CD14-positive monocyte (primary cell): ENCODE measurements around the gene PPP1R13B. TPM values are rescaled to one million over a fixed set of nuclear protein-coding genes. Genes with fewer than 3 reads are reported as not detected.
"Not testable (repeated sequence)": the region's sequence is repeated elsewhere in the genome, so short reads cannot be mapped to it uniquely, and the experiment has no call there.

Experiments
- DNase-seq, 3 donors: peaks; one replicate each; pipeline ENCODE4 v3.0.0-alpha.2; 2011 to 2022
- H2AFZ ChIP-seq: 2 replicates; pipeline ENCODE4 v1.6.0; 2012; ENCODE audit warnings: mild to moderate bottlenecking, low read depth, low read length, inconsistent platforms; ENCODE audit not compliant: insufficient read depth, poor library complexity, severe bottlenecking
- H3K27ac ChIP-seq, 2 donors: 1 replicate in 1 of 2; 2 replicates in 1 of 2; pipeline ENCODE4 v1.5.1; 2012 to 2013; ENCODE audit warnings: low read length in 2 of 2, control low read depth in 1 of 2, inconsistent platforms in 1 of 2, low read depth in 1 of 2, mild to moderate bottlenecking in 1 of 2
- H3K27me3 ChIP-seq, 2 donors: one replicate each; pipeline versions ENCODE4 v1.6.0 to v1.6.1; 2011 to 2013; ENCODE audit warnings: low read length in 2 of 2; ENCODE audit not compliant: control insufficient read depth in 2 of 2, insufficient read depth in 2 of 2
- H3K36me3 ChIP-seq, 2 donors: replicated peaks in 1 of 2; 1 replicate in 1 of 2; 2 replicates in 1 of 2; pipeline versions ENCODE4 v1.5.1 to v1.6.1; 2012 to 2013; ENCODE audit warnings: low read length in 2 of 2, control low read depth in 1 of 2, inconsistent platforms in 1 of 2, mild to moderate bottlenecking in 1 of 2; ENCODE audit not compliant: insufficient read depth in 2 of 2, control insufficient read depth in 1 of 2
- H3K4me1 ChIP-seq, 2 donors: 1 replicate in 1 of 2; 2 replicates in 1 of 2; pipeline versions ENCODE4 v1.5.1 to v1.6.1; 2012 to 2013; ENCODE audit warnings: low read length in 2 of 2, control low read depth in 1 of 2, inconsistent platforms in 1 of 2, mild to moderate bottlenecking in 1 of 2, moderate library complexity in 1 of 2; ENCODE audit not compliant: insufficient read depth in 2 of 2, control insufficient read depth in 1 of 2
- H3K4me2 ChIP-seq: replicated peaks from 2 replicates; pipeline ENCODE3; 2012; ENCODE audit warnings: low read length, moderate library complexity, mild to moderate bottlenecking; ENCODE audit not compliant: poor library complexity, severe bottlenecking; ENCODE audit errors: extremely low read depth
- H3K4me3 ChIP-seq, 3 experiments: fragments of 200-600 bp in 1 of 3; sonication (generic) in 1 of 3; replicated peaks in 1 of 3; 1 replicate in 2 of 3; 2 replicates in 1 of 3; pipeline ENCODE4 v1.5.1; 2011 to 2013; ENCODE audit warnings: low read length in 3 of 3, mild to moderate bottlenecking in 3 of 3, control low read depth in 2 of 3, low read depth in 2 of 3, inconsistent platforms in 1 of 3, moderate library complexity in 1 of 3
- H3K79me2 ChIP-seq: 2 replicates; pipeline ENCODE4 v1.6.0; 2012; ENCODE audit warnings: mild to moderate bottlenecking, control low read depth, inconsistent platforms, low read length, moderate library complexity; ENCODE audit not compliant: insufficient read depth
- H3K9ac ChIP-seq: 2 replicates; pipeline ENCODE4 v1.6.0; 2017; ENCODE audit warnings: low read length, mild to moderate bottlenecking; ENCODE audit not compliant: insufficient read depth, poor library complexity, severe bottlenecking
- H3K9me3 ChIP-seq, 2 donors: replicated peaks in 1 of 2; 1 replicate in 1 of 2; 2 replicates in 1 of 2; pipeline versions ENCODE4 v1.5.1 to v1.6.1; 2012 to 2013; ENCODE audit warnings: low read length in 2 of 2, control low read depth in 1 of 2; ENCODE audit not compliant: control insufficient read depth in 1 of 2, insufficient read depth in 1 of 2
- H4K20me1 ChIP-seq: 2 replicates; pipeline ENCODE4 v1.6.0; 2012; ENCODE audit warnings: mild to moderate bottlenecking, low read length, control low read depth, moderate library complexity; ENCODE audit not compliant: insufficient read depth
- H3K27ac Mint-ChIP-seq, 7 donors: one replicate each; pipeline ENCODE4 v1.8.0; 2020; ENCODE audit warnings: mild to moderate bottlenecking in 7 of 7, mixed read lengths in 7 of 7, moderate library complexity in 6 of 7, inconsistent platforms in 2 of 7
- H3K27me3 Mint-ChIP-seq, 3 donors: one replicate each; pipeline ENCODE4 v1.8.0; 2021 to 2022; ENCODE audit warnings: low read depth in 3 of 3, mild to moderate bottlenecking in 3 of 3, mixed read lengths in 3 of 3, moderate library complexity in 3 of 3, inconsistent platforms in 1 of 3
- H3K36me3 Mint-ChIP-seq, 2 donors: one replicate each; pipeline ENCODE4 v1.8.0; 2020; ENCODE audit warnings: mixed read lengths in 2 of 2, inconsistent platforms in 1 of 2, mild to moderate bottlenecking in 1 of 2
- H3K4me1 Mint-ChIP-seq: one replicate; pipeline ENCODE4 v1.8.0; 2020; ENCODE audit warnings: mild to moderate bottlenecking, mixed read lengths
- H3K4me3 Mint-ChIP-seq, 2 donors: one replicate each; pipeline ENCODE4 v1.8.0; 2020; ENCODE audit warnings: mild to moderate bottlenecking in 2 of 2, mixed read lengths in 2 of 2, moderate library complexity in 1 of 2
- H3K9me3 Mint-ChIP-seq, 7 donors: one replicate each; pipeline ENCODE4 v1.8.0; 2020 to 2022; ENCODE audit warnings: mixed read lengths in 7 of 7, mild to moderate bottlenecking in 6 of 7, moderate library complexity in 6 of 7, inconsistent platforms in 2 of 7
- WGBS: methylation state at CpG from one replicate; pipeline ENCODE4 v1.1.5; 2013; ENCODE audit warnings: missing lambda C conversion rate; ENCODE audit not compliant: insufficient coverage; 5-methylcytosine and 5-hydroxymethylcytosine counted together
- intact Hi-C, 2 donors: fragments of 100-400 bp; cut with micrococcal nuclease; formaldehyde crosslinking; loops; one replicate each; pipeline versions ENCODE4 v1.15.0 to v1.15.1; 2023
- polyA plus RNA-seq, 3 donors: library from polyadenylated mRNA; depleted of rRNA in 1 of 3; unstranded in 2 of 3; stranded (reverse) in 1 of 3; fragments of 300-500 nt in 2 of 3; fragments of >200 nt in 1 of 3; fragmentation: Illumina TruSeq in 2 of 3; gene quantifications; 1 replicate in 2 of 3; 2 replicates in 1 of 3; pipeline ENCODE4 v1.2.3, GENCODE V29; 2012 to 2021
- TF ChIP-seq, protein P1 (sequence below): fragments of 200-600 bp; IDR thresholded peaks from one replicate; pipeline ENCODE4 v1.8.0; 2022; ENCODE audit warnings: antibody characterized with exemption, mild to moderate bottlenecking

Gene PPP1R13B
- polyA plus RNA-seq, 3 donors, result 0.48 to 1.1 (median 0.99) TPM

DNA sequence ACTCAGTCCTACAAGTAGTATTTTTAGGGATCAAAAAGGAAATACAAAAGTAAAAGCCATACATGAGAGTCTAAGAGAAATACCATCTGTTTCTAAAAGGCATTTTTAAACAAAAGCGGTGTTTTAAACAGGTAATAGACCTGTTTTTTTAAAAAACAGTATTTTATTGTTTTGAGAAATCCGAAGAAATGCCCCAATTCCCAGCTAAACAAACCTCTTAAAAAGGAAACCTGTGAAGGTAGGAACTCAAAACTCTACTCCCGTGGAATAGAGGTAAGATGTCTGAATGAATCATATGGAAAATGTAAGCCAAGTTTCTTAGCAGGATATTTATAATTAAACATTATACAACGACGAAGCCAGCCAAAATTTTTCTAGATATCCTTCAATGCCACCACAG lies 2.0 kb downstream of the PPP1R13B start:
- Histone ChIP-seq H3K36me3 (no peaks in the 10 kb centered on the region), H3K27me3 (peaks cover 25 to 50% of the 10 kb centered on the region in 2 donors), H4K20me1 (no peaks in the 10 kb centered on the region), H3K4me3 (no peak overlapping the region), H3K4me2 (no peak overlapping the region), H3K27ac (no peak overlapping the region), H3K79me2 (no peaks in the 10 kb centered on the region), H3K9ac (no peak overlapping the region), H3K4me1 (peaks cover 8 to 15% of the 10 kb centered on the region in 2 donors), H2AFZ (no peak overlapping the region), H3K9me3 (peaks cover 0 to 4% of the 10 kb centered on the region in 2 donors)
- no CpG with 5 or more reads among the region's 5 CpGs for WGBS
- intact Hi-C loops, result no loop called here
- Mint-ChIP-seq H3K27ac (no peak overlapping the region), H3K9me3 (peaks cover 0 to 8% (median 4%) of the 10 kb centered on the region in 7 donors), H3K4me3 (peak overlapping the region in 1 of 2 donors; percentile 91), H3K36me3 (peaks cover 0 to 4% of the 10 kb centered on the region in 2 donors), H3K4me1 (peaks cover 11% of the 10 kb centered on the region), H3K27me3 (peaks cover 68 to 81% (median 69%) of the 10 kb centered on the region in 3 donors)
- DNase-seq, result no peak
- TF ChIP-seq, protein P1, sequence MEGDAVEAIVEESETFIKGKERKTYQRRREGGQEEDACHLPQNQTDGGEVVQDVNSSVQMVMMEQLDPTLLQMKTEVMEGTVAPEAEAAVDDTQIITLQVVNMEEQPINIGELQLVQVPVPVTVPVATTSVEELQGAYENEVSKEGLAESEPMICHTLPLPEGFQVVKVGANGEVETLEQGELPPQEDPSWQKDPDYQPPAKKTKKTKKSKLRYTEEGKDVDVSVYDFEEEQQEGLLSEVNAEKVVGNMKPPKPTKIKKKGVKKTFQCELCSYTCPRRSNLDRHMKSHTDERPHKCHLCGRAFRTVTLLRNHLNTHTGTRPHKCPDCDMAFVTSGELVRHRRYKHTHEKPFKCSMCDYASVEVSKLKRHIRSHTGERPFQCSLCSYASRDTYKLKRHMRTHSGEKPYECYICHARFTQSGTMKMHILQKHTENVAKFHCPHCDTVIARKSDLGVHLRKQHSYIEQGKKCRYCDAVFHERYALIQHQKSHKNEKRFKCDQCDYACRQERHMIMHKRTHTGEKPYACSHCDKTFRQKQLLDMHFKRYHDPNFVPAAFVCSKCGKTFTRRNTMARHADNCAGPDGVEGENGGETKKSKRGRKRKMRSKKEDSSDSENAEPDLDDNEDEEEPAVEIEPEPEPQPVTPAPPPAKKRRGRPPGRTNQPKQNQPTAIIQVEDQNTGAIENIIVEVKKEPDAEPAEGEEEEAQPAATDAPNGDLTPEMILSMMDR, result no peak

DNA sequence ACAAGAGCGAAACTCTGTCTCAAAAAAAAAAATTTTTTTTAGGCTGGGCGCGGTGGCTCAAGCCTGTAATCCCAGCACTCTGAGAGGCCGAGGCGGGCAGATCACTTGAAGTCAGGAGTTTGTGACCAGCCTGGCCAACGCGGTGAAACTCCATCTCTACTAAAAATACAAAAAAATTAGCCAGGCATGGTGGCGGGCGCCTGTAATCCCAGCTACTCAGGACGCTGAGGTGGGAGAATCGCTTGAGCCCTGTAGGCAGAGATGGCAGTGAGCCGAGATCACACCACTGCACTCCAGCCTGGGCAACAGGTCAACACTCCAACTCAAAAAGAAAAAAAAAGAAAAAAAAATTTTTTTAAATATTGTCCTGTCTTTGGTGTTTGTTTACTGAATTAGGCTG lies 6.1 kb downstream of the PPP1R13B start:
- 98% methylated on average over 8 of the region's 12 CpGs for WGBS
- DNase-seq, H3K9me3 ChIP-seq, H2AFZ ChIP-seq, H3K4me3 Mint-ChIP-seq, H3K4me2 ChIP-seq, H3K4me1 ChIP-seq, H3K27ac ChIP-seq, H3K4me3 ChIP-seq, intact Hi-C loops, H3K36me3 ChIP-seq, H3K79me2 ChIP-seq, H3K9me3 Mint-ChIP-seq, H3K4me1 Mint-ChIP-seq, H3K27ac Mint-ChIP-seq, H3K9ac ChIP-seq, H3K36me3 Mint-ChIP-seq, H4K20me1 ChIP-seq: not testable (repeated sequence)
- peaks cover 20 to 26% of the 10 kb centered on the region in 2 donors for H3K27me3 ChIP-seq
- H3K27me3 Mint-ChIP-seq, result peaks cover 41 to 69% (median 49%) of the 10 kb centered on the region in 3 donors
